GM19328 (cell line): ENCODE measurements around the gene IER3.
"Not testable (repeated sequence)": the region's sequence is repeated elsewhere in the genome, so short reads cannot be mapped to it uniquely, and the experiment has no call there.

Experiments used
- ATAC-seq: cut with Tn5 transposase; IDR thresholded peaks from one replicate; pipeline ENCODE4 v1.9.1; 2021; ENCODE audit warnings: mild to moderate bottlenecking, moderate library complexity; ENCODE audit not compliant: unreplicated experiment

Gene IER3

GRCh38 chr6:30725713-30726505, 18.4 kb downstream of the IER3 start:
- no peak for ATAC-seq

GRCh38 chr6:30724906-30725667, 19.3 kb downstream of the IER3 start:
- ATAC-seq = no peak

- ATAC-seq = not testable (repeated sequence)
Observed at GRCh38 chr6:30723843-30724741, 20.3 kb downstream of the IER3 start.

DNA sequence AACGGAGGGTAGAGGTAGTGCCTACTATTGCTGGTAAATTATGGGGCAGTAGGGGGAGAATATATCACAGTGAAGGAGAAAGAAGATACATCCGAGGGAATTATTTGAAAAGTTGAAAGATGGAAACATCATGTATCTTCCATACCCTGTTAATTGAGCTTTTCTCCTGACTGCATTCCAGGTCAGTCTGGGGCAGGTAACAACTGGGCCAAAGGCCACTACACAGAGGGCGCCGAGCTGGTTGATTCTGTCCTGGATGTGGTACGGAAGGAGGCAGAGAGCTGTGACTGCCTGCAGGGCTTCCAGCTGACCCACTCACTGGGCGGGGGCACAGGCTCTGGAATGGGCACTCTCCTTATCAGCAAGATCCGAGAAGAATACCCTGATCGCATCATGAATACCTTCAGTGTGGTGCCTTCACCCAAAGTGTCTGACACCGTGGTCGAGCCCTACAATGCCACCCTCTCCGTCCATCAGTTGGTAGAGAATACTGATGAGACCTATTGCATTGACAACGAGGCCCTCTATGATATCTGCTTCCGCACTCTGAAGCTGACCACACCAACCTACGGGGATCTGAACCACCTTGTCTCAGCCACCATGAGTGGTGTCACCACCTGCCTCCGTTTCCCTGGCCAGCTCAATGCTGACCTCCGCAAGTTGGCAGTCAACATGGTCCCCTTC, 21.0 kb downstream of the IER3 start:
- not testable (repeated sequence) for ATAC-seq

- ATAC-seq = no peak
Observed at GRCh38 chr6:30722280-30723112, 21.9 kb downstream of the IER3 start.

DNA sequence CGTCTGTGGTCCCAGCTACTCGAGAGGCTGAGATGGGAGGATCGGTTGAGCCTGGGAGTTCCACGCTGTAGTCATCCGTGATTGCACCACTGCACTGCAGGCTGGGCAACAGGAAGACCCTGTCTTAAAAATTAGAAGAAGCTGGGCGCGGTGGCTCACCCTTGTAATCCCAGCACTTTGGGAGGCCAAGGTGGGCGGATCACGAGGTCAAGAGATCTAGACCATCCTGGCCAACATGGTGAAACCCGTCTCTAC, 22.4 kb downstream of the IER3 start:
- not testable (repeated sequence) for ATAC-seq

GRCh38 chr6:30721198-30722024, 22.9 kb downstream of the IER3 start:
- ATAC-seq = peak; percentile 30

GRCh38 chr6:30720738-30721197, 23.6 kb downstream of the IER3 start:
- no peak for ATAC-seq

DNA sequence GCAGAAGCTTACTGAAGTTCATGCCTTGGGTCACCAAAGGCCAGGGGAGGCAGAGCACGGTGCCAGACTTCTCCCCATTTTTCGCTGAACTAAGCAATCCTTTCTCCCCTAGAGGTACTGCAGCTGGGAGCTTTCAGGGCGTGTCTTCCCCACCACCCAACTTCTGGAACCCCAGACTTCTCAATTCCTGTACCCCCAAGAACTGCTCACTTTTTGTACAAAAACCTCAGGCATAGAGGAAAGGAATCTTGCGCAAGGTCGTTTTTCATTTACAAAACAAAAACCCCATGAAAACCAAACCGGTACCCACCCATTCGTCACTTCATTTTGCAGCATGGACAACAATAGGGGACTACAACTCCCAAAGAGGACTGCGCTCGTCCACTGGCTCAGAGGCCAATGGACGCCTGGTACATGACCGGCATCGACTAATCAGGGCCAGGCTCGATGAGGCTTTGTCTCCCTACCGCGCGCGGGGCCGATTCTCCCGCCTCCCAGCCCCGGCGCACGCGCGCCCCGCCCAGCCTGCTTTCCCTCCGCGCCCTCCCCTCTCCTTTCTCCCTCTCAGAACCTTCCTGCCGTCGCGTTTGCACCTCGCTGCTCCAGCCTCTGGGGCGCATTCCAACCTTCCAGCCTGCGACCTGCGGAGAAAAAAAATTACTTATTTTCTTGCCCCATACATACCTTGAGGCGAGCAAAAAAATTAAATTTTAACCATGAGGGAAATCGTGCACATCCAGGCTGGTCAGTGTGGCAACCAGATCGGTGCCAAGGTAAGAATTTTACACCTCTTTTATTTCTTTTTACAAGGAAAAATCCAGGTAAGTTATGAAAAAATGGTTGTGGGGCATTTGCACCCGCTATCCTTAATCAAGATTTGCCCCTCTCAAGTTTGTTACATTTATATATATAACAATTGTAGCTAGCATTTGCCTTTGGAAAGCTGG, 24.3 kb downstream of the IER3 start, which contains the start of gene TUBB:
TSS of gene TUBB (plus strand) at position 562 of the 947 bp plus-strand sequence. CDS start at position 717, 155 bp downstream.
- peak; percentile 40 for ATAC-seq

DNA sequence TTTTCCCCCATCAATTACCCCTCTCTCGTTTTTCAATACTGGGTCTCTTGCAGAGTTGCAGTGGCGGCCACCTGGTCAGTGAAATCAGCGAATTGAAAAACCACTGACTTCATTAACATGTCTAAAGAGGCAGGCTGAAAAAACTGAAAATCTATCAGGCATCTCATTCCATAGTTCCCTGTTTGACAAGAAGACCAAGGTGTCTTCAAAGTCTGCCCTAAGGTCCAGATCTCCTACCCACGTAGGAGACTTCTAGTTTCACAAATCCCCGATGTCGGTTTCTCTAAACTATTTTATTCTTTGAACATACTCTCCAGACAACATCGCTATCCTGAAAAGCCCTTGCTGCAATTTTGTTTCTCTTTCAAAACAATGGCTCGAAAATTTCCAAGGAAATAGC, 25.0 kb downstream of the IER3 start:
- ATAC-seq = no peak

DNA sequence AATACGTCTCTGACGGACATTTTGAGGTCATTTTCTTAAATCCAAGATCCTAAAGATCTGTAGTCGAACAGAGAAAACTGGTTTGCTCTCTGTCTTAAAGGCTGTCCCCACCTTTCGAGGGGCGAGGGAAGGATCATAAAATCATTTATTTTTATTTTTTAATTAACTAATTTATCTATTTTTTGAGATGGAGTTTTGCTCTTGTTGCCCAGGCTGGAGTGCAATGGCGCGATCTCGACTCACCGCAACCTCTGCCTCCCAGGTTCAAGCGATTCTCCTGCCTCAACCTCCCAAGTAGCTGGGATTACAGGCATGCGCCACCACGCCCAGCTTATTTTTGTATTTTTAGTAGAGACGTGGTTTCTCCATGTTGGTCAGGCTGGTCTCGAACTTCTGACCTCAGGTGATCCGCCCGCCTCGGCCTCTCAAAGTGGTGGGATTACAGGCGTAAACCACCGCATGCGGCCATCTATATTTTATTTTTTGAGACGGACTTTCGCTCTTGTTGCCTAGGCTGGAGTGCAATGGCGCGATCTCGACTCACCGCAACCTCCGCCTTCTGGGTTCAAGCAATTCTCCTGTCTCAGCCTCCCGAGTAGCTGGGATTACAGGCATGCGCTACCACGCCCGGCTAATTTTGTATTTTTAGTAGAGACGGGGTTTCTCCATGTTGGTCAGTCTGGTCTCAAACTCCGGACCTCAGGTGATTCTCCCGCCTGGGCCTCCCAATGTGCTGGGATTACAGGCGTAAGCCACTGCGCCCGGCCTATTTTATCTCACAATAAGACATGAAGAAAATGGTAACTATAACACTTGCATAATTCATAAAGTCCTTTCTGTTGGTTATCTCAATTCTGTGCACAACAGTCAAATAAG, 26.3 kb downstream of the IER3 start:
- ATAC-seq = not testable (repeated sequence)

GRCh38 chr6:30717129-30717844, 27.1 kb downstream of the IER3 start, which contains the start of gene MDC1:
Gene MDC1 (minus strand): TSS chr6:30717281. CDS start chr6:30715175, 2,106 bp downstream.
- ATAC-seq = peak; percentile 68

DNA sequence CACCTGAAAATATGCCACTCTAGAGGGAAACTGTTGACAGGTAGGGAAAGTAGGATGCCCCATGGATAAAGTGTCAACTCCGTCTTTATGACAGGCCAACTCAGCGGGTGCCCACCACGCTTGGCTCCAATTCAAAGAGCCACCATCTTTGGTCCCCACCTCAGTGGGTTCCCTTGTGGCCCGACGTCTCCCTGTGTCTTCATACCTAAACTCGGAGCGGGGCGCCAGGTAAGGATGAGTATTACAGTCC, 27.5 kb downstream of the IER3 start:
- no peak for ATAC-seq

DNA sequence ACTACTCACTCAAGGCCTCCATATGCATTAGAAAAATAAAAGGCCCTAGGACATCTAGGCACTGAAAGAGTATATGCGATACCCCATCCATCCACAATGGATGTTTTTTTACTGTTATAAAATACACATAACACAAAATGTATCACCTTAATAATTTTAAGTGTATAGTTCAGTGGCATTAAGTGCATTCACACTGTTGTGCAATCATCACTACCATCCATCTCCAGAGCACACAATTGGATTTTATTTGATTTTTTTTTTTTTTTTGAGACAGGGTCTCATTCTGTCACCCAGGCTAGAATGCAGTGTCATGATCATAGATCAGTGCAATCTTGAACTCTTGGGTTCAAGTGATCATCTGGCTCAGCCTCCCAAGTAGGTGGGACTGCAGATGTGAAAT, 30.1 kb downstream of the IER3 start:
- no peak for ATAC-seq

GRCh38 chr6:30712441-30712945, 31.9 kb downstream of the IER3 start:
- no peak for ATAC-seq

GRCh38 chr6:30711758-30712380, 32.5 kb downstream of the IER3 start:
- no peak for ATAC-seq
